NCI-H128 (cell line): ENCODE measurements around the gene ABCD1.
"Not testable (repeated sequence)": the region's sequence is repeated elsewhere in the genome, so short reads cannot be mapped to it uniquely, and the experiment has no call there.

ENCODE experiments used
- DNase-seq: peaks from one replicate; lab custom pipeline; 2025; ENCODE audit not compliant: unreplicated experiment; lab: John Stamatoyannopoulos, UW

The ABCD1 gene

GRCh38 chrX:153709726-153710674, 14.7 kb upstream of the ABCD1 start:
- DNase-seq: no peak

GRCh38 chrX:153714256-153714655, 10.4 kb upstream of the ABCD1 start:
- no peak for DNase-seq

GRCh38 chrX:153717445-153717844, 7.2 kb upstream of the ABCD1 start:
- DNase-seq: no peak

GRCh38 chrX:153719238-153719637, 5.4 kb upstream of the ABCD1 start:
- DNase-seq: no peak

GRCh38 chrX:153719701-153720100, 5.0 kb upstream of the ABCD1 start:
- DNase-seq: no peak

- DNase-seq: no peak
These were observed 1.8 kb upstream of the ABCD1 start for GRCh38 chrX:153722704-153723350.

- DNase-seq: no peak
These were observed 1.1 kb upstream of the ABCD1 start for GRCh38 chrX:153723351-153724251.

GRCh38 chrX:153725039-153725831, 579 bp downstream of the ABCD1 start:
- DNase-seq: no peak

GRCh38 chrX:153725832-153726285, 1.2 kb downstream of the ABCD1 start:
- DNase-seq: no peak

- DNase-seq: no peak
These were observed 1.8 kb downstream of the ABCD1 start for GRCh38 chrX:153726286-153727122.

- no peak for DNase-seq
These were observed 2.7 kb downstream of the ABCD1 start for GRCh38 chrX:153727123-153727931.

GRCh38 chrX:153728095-153728494, 3.4 kb downstream of the ABCD1 start:
- DNase-seq: no peak

GRCh38 chrX:153728951-153729631, 4.4 kb downstream of the ABCD1 start:
- DNase-seq: no peak

GRCh38 chrX:153730115-153730514, 5.5 kb downstream of the ABCD1 start:
- DNase-seq: not testable (repeated sequence)

- DNase-seq: no peak
These were observed 6.6 kb downstream of the ABCD1 start for GRCh38 chrX:153731117-153731844.

GRCh38 chrX:153731845-153732215, 7.2 kb downstream of the ABCD1 start:
- no peak for DNase-seq

GRCh38 chrX:153732401-153732800, 7.7 kb downstream of the ABCD1 start:
- DNase-seq: no peak
